ENCODE data around the gene DDX23.

DNA sequence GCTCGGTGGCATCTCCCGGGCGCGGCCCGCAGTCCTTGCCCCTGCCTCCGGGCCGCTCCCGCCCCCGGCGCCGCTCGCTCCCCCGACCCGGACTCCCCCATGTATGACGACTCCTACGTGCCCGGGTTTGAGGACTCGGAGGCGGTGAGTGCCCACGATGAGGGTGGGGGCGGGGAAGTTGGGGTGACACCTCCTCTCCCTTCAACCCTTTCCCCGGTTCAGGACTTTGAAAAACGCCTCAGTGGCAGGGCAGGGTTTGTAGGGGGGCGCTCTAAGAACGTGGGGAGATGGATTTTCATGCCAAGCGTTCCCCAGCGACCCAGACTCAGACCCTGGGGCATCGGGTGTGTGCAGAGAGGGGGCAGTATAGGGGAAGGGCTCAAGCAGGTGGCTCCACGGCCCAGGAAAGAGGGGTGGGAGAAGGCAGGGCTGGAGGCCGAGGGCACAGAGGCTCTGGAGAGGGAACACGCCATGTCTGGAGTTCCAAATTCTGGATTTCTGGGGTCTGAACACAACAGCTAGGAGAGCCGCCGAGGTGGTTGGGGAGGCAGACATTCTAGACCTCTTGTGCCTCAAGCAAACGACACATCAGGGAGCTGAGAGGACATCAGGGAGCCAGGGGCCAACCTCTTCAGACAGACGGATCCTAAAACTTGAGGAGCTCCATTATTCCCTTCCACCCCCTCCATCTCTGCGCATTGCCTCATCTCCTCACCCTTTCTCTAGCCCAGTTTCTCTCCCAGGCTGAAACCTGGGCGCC, 33.0 kb downstream of the DDX23 start:
- no peak for TF ChIP-seq POLR2A (IDR thresholded peaks at IDR 0.05)
- TF ChIP-seq, protein P1, sequence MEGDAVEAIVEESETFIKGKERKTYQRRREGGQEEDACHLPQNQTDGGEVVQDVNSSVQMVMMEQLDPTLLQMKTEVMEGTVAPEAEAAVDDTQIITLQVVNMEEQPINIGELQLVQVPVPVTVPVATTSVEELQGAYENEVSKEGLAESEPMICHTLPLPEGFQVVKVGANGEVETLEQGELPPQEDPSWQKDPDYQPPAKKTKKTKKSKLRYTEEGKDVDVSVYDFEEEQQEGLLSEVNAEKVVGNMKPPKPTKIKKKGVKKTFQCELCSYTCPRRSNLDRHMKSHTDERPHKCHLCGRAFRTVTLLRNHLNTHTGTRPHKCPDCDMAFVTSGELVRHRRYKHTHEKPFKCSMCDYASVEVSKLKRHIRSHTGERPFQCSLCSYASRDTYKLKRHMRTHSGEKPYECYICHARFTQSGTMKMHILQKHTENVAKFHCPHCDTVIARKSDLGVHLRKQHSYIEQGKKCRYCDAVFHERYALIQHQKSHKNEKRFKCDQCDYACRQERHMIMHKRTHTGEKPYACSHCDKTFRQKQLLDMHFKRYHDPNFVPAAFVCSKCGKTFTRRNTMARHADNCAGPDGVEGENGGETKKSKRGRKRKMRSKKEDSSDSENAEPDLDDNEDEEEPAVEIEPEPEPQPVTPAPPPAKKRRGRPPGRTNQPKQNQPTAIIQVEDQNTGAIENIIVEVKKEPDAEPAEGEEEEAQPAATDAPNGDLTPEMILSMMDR (IDR thresholded peaks at IDR 0.05), result no peak

All from right lobe of liver (tissue), 4 donors.